Measurements from ENCODE around the gene ZNF827. TPM values are rescaled to one million over a fixed set of nuclear protein-coding genes. Genes with fewer than 3 reads are reported as not detected.

The ZNF827 gene
- total RNA-seq, 4 donors from 2014 or later: 7.2 to 16.1 (median 10.9) TPM

DNA sequence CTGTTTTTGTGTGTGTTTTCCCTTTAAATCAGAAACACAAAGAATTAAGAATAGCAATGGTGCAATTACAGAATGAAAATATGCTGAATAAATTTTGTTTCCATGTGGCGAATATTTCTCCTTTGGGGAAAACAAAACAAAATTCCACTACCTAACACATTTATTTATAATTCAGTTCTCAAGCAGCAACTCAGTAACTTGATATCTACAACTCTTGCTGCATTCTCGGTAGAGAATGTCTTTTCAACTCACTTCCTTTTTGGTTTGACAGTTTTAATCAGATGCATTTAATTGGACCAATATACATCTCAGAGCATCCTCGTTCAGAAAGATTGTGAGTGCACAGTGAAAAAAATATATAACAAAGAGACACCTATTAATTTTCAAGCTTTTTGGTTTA lies 30.8 kb downstream of the ZNF827 start:
- in situ Hi-C loops (cut with MboI; ENCODE audit: low sequenced_read_pairs in 4 of 4) (no loop called here), intact Hi-C loops (cut with DNase I; ENCODE audit: low total_unique reads) (no loop called here)
- peak overlapping the region in 1 of 4 donors; percentile 31 for H3K4me3 ChIP-seq
- H3K36me3 ChIP-seq: no peaks in the 10 kb centered on the region
- no peak for TF ChIP-seq POLR2A (IDR thresholded peaks at IDR 0.05)
- TF ChIP-seq, protein P1, sequence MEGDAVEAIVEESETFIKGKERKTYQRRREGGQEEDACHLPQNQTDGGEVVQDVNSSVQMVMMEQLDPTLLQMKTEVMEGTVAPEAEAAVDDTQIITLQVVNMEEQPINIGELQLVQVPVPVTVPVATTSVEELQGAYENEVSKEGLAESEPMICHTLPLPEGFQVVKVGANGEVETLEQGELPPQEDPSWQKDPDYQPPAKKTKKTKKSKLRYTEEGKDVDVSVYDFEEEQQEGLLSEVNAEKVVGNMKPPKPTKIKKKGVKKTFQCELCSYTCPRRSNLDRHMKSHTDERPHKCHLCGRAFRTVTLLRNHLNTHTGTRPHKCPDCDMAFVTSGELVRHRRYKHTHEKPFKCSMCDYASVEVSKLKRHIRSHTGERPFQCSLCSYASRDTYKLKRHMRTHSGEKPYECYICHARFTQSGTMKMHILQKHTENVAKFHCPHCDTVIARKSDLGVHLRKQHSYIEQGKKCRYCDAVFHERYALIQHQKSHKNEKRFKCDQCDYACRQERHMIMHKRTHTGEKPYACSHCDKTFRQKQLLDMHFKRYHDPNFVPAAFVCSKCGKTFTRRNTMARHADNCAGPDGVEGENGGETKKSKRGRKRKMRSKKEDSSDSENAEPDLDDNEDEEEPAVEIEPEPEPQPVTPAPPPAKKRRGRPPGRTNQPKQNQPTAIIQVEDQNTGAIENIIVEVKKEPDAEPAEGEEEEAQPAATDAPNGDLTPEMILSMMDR (IDR thresholded peaks at IDR 0.05 in 4 of 5, conservative IDR thresholded peaks at IDR 0.05 in 1 of 5): no peak
- no peak for DNase-seq
- no peaks in the 10 kb centered on the region for H3K27me3 ChIP-seq
- no peaks in the 10 kb centered on the region for H3K9me3 ChIP-seq
- ATAC-seq: no peak
- H3K4me1 ChIP-seq: peaks cover 53 to 65% of the 10 kb centered on the region in 2 donors
- peak overlapping the region; percentile 44 to 79 (median 74) for H3K27ac ChIP-seq

DNA sequence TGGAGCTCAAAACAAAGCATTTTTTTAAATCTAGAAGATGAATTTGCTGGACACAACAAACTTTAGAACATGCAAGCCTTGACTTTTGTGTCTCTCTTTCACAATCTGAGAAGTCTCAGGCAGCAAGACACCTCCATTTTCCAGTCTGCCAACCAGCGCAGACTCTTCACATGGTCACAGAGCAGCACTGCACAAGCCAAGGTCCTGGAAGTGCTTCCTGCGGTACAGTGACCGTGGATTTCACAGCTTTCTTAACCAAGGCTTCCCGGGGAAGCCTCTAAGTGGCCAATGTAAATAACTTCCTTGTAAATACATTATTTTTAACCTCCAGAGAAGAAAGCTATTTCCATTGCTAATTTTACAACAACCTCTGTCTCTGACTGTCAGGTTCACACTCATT lies 31.2 kb downstream of the ZNF827 start:
- intact Hi-C loops (cut with DNase I; ENCODE audit: low total_unique reads) (no loop called here), in situ Hi-C loops (cut with MboI; ENCODE audit: low sequenced_read_pairs in 4 of 4) (no loop called here)
- Histone ChIP-seq H3K9me3 (no peaks in the 10 kb centered on the region), H3K27ac (peak overlapping the region; percentile 44 to 79 (median 74)), H3K4me1 (peaks cover 53 to 65% of the 10 kb centered on the region in 2 donors), H3K36me3 (peaks cover 0 to under 1% of the 10 kb centered on the region in 2 donors), H3K27me3 (no peaks in the 10 kb centered on the region), H3K4me3 (peak overlapping the region in 1 of 4 donors; percentile 31)
- TF ChIP-seq, protein P1 (IDR thresholded peaks at IDR 0.05 in 4 of 5, conservative IDR thresholded peaks at IDR 0.05 in 1 of 5): no peak
- ATAC-seq (peak in 1 of 2 donors; percentile 47), DNase-seq (peak in 1 of 2 donors; percentile 32)

DNA sequence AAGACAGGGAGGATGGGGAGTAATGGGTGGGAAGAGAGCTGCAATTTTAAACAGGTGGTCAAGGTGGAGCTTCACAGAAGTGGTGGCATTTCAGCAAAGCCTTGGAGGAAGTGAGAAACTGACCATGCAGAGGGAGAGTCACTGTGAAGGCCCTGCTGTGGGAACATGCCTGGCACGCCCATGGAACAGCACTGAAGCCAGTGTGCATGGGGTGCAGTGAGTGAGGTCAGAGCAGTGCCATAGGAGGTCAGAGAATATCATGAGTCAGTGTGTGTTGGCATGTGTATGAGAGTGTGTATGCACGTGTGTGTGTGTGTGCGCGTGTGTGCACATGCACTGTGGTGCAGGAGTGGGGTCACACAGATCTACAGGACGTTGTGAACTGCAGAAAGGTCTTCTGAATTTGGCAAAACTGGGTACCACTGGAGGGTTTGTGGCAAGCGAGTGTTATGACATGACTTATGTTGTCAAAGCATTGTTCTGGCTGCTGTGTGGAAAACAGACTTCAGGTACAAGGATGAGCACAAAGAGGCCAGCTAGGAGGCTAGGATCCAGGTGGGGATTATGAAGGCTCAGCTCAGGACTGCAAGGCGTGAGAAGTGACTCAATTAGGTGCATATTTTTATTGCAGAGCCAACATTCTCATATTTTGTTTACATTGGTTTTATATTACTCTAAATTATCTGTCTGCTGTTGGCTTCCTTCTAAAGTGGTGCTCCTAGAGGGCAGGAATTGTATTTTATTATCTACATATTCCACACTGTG lies 34.0 kb downstream of the ZNF827 start:
- H3K4me1 ChIP-seq: peaks cover 53 to 67% of the 10 kb centered on the region in 2 donors
- peaks cover 0 to 14% of the 10 kb centered on the region in 2 donors for H3K36me3 ChIP-seq
- no peaks in the 10 kb centered on the region for H3K27me3 ChIP-seq
- intact Hi-C loops (cut with DNase I; ENCODE audit: low total_unique reads): no loop called here
- no peaks in the 10 kb centered on the region for H3K9me3 ChIP-seq
- in situ Hi-C loops (cut with MboI; ENCODE audit: low sequenced_read_pairs in 4 of 4): no loop called here
- no peak overlapping the region for H3K27ac ChIP-seq
- no peak for TF ChIP-seq POLR2A (IDR thresholded peaks at IDR 0.05)
- H3K4me3 ChIP-seq: no peak overlapping the region
- no peak for DNase-seq
- ATAC-seq: no peak

DNA sequence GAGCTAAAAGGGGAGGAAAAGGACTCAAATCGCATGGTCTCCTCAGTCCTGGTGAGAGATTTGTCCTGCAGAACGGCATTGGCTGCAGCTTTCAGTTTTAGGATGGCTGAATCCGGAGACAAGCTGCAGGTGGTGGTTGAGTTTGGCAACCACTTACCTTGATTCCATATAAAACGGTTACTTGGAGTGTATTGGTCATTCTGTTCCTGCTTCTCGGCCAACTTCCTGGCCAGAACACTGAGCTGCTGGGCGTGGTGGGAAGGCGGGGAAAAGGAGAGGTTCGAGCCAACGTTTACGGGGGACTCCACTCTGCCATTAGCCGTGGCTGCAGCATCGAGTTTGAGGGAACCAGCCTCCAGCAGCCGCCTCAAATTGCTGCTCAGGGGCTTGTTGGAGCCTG lies 36.1 kb downstream of the ZNF827 start:
- no peak for ATAC-seq
- no peaks in the 10 kb centered on the region for H3K27me3 ChIP-seq
- no peak overlapping the region for H3K27ac ChIP-seq
- no peak overlapping the region for H3K4me3 ChIP-seq
- TF ChIP-seq, protein P1 (IDR thresholded peaks at IDR 0.05 in 4 of 5, conservative IDR thresholded peaks at IDR 0.05 in 1 of 5): no peak
- TF ChIP-seq POLR2A (IDR thresholded peaks at IDR 0.05): no peak
- in situ Hi-C loops (cut with MboI; ENCODE audit: low sequenced_read_pairs in 4 of 4): no loop called here
- peaks cover 37 to 50% of the 10 kb centered on the region in 2 donors for H3K4me1 ChIP-seq
- H3K9me3 ChIP-seq: no peaks in the 10 kb centered on the region
- peaks cover 0 to 14% of the 10 kb centered on the region in 2 donors for H3K36me3 ChIP-seq
- no peak for DNase-seq
- intact Hi-C loops (cut with DNase I; ENCODE audit: low total_unique reads): no loop called here

DNA sequence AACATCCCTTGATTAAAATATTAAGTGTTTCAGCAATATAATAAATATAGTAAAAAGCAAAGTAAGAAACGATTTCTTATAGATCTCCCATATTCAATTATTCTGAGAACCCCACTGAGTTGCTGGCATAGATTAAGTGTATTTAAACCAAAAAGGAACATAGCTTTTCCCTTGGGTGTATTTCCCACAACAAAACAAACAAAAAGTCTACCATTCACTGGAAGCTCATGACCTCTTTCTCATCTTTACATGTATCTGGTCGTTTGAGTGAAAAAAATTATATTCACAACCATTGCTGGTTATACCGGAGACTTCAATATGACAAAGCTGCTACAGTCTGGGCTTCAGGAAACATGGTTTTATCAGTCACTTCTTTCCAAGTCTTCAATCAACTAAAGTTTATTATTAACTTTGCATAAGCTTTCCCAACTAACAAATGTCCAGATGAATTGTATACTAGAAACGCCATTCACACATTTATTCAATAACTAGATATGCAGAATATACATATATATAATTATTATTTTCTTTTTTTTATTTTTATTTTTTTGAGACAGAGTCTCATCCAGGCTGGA lies 38.6 kb downstream of the ZNF827 start:
- Histone ChIP-seq H3K4me3 (no peak overlapping the region), H3K9me3 (no peaks in the 10 kb centered on the region), H3K36me3 (peaks cover 0 to 14% of the 10 kb centered on the region in 2 donors), H3K27ac (no peak overlapping the region), H3K4me1 (peaks cover 41% of the 10 kb centered on the region in 2 donors), H3K27me3 (no peaks in the 10 kb centered on the region)
- no peak for TF ChIP-seq POLR2A (IDR thresholded peaks at IDR 0.05)
- TF ChIP-seq, protein P1 (IDR thresholded peaks at IDR 0.05 in 4 of 5, conservative IDR thresholded peaks at IDR 0.05 in 1 of 5): no peak
- ATAC-seq (no peak), DNase-seq (no peak)
- in situ Hi-C loops (cut with MboI; ENCODE audit: low sequenced_read_pairs in 4 of 4): no loop called here
- intact Hi-C loops (cut with DNase I; ENCODE audit: low total_unique reads): no loop called here

Data from gastrocnemius medialis (tissue), 4 donors.